ACC112 (cell line): Measurements from ENCODE around the gene C1orf50.

Experiments used
- H2AFZ ChIP-seq: fragments of 200-600 bp; sonication (generic); one replicate; pipeline ENCODE4 v1.6.0; 2017; ENCODE audit warnings: antibody characterized with exemption, low read length; ENCODE audit not compliant: unreplicated experiment
- H3K27ac ChIP-seq: fragments of 200-600 bp; sonication (generic); 2 replicates; pipeline ENCODE4 v1.5.1; 2014; ENCODE audit warnings: low read depth, mild to moderate bottlenecking, antibody characterized with exemption, low read length, moderate library complexity
- H3K27me3 ChIP-seq: fragments of 200-600 bp; sonication (generic); 2 replicates; pipeline ENCODE4 v1.6.1; 2014; ENCODE audit warnings: mild to moderate bottlenecking, antibody characterized with exemption, low read length, moderate library complexity, mixed read lengths; ENCODE audit not compliant: insufficient read depth
- H3K36me3 ChIP-seq: fragments of 200-600 bp; sonication (generic); 2 replicates; pipeline ENCODE4 v1.6.1; 2016; ENCODE audit warnings: mild to moderate bottlenecking, antibody characterized with exemption, low read length, moderate library complexity, mixed read lengths; ENCODE audit not compliant: insufficient read depth
- H3K4me1 ChIP-seq: fragments of 200-600 bp; sonication (generic); one replicate; pipeline ENCODE4 v1.6.1; 2016; ENCODE audit warnings: low read length, mixed read lengths; ENCODE audit not compliant: insufficient read depth, unreplicated experiment, control insufficient read depth
- H3K4me3 ChIP-seq: fragments of 200-600 bp; sonication (generic); 2 replicates; pipeline ENCODE4 v1.5.1; 2014; ENCODE audit warnings: mild to moderate bottlenecking, low read depth, low read length
- H3K79me2 ChIP-seq: fragments of 200-600 bp; sonication (generic); one replicate; pipeline ENCODE4 v1.6.0; 2016; ENCODE audit warnings: low read length; ENCODE audit not compliant: control insufficient read depth, unreplicated experiment, insufficient read depth

Gene C1orf50

GRCh38 chr1:42739753-42740700, 27.0 kb upstream of the C1orf50 start, which contains the start of gene CLDN19:
Gene CLDN19 (minus strand): TSS chr1:42740236. CDS start chr1:42740063, 173 bp downstream.
- Histone ChIP-seq H3K4me3 (no peak within 1 kb of the TSS), H3K27ac (no peak within 1 kb of the TSS), H3K79me2 (no peaks in the 10 kb centered on the region)

DNA sequence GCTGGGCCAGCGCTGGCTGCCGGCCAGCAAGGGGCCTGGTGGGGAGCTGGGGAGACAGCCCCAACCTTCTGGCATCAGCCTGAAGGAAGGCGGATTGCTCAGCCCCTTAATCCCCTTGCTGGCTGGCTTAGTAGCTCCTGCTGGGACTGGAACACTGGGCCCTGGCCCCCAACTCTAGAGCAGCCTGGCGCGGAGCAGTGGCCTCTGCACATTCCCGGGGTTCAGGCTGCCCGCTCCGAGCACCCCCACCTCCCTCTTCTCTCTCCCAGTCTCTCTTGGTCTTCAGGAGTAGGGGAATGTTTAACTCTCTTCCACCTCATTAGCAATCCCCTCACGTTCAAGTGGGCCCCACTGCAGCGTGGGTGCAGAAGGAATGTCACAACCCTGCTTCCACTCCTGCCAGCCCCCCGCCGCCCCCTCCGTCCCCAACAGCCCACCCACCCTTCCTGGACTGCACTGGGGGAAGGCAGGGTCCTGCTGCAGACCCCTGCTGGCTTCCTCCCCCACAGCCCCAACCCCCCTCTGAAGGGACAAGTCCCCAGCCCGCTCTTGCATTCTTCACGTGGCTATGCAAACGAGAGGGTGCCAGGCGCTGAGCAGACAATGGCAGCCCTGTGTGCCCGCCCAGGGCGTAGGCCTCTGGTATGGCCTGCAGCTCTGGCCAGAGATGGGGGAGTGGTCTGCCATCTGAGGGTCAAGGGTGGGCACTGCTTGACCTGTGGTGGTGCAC, 26.0 kb upstream of the C1orf50 start:
- no peaks in the 10 kb centered on the region for H3K36me3 ChIP-seq
- no peak overlapping the region for H3K27ac ChIP-seq
- H3K4me3 ChIP-seq, result no peak overlapping the region
- no peaks in the 10 kb centered on the region for H3K79me2 ChIP-seq
- no peaks in the 10 kb centered on the region for H3K4me1 ChIP-seq
- no peak overlapping the region for H2AFZ ChIP-seq
- H3K27me3 ChIP-seq, result no peaks in the 10 kb centered on the region

More at GRCh38 chr1:42739753-42740700, 27.0 kb upstream of the C1orf50 start, which contains the start of gene CLDN19:
- Histone ChIP-seq H3K27me3 (no peaks in the 10 kb centered on the region), H3K36me3 (no peaks in the 10 kb centered on the region), H2AFZ (no peak within 1 kb of the TSS), H3K4me1 (no peaks in the 10 kb centered on the region)

GRCh38 chr1:42741706-42742105, 25.3 kb upstream of the C1orf50 start:
- no peaks in the 10 kb centered on the region for H3K4me1 ChIP-seq
- H3K4me3 ChIP-seq, result no peak overlapping the region
- H2AFZ ChIP-seq, result no peak overlapping the region
- no peaks in the 10 kb centered on the region for H3K79me2 ChIP-seq
- H3K27ac ChIP-seq, result no peak overlapping the region
- no peaks in the 10 kb centered on the region for H3K27me3 ChIP-seq
- no peaks in the 10 kb centered on the region for H3K36me3 ChIP-seq

DNA sequence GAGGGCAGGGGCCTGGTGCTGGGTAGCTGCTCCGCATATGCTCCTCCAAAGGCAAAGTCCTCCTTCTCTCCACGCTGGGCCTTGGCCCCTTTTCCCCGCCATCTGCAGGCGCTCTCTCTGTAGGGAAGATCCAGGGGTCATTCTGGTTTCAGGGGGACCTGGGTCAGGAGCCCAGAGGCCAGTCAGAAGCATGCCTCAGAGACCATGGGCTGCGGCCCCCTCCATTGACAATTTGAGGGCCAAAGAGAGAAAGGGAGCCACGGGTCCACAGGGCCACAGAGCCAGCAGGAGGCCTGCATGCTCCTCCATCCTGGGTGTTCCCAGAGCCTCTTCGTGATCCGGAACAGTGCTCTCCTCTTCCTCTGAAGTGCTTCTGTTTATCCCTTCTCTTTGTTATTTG, 24.9 kb upstream of the C1orf50 start:
- no peaks in the 10 kb centered on the region for H3K36me3 ChIP-seq
- H3K4me1 ChIP-seq, result no peaks in the 10 kb centered on the region
- no peak overlapping the region for H2AFZ ChIP-seq
- H3K27me3 ChIP-seq, result no peaks in the 10 kb centered on the region
- H3K27ac ChIP-seq, result no peak overlapping the region
- H3K79me2 ChIP-seq, result no peaks in the 10 kb centered on the region
- no peak overlapping the region for H3K4me3 ChIP-seq

DNA sequence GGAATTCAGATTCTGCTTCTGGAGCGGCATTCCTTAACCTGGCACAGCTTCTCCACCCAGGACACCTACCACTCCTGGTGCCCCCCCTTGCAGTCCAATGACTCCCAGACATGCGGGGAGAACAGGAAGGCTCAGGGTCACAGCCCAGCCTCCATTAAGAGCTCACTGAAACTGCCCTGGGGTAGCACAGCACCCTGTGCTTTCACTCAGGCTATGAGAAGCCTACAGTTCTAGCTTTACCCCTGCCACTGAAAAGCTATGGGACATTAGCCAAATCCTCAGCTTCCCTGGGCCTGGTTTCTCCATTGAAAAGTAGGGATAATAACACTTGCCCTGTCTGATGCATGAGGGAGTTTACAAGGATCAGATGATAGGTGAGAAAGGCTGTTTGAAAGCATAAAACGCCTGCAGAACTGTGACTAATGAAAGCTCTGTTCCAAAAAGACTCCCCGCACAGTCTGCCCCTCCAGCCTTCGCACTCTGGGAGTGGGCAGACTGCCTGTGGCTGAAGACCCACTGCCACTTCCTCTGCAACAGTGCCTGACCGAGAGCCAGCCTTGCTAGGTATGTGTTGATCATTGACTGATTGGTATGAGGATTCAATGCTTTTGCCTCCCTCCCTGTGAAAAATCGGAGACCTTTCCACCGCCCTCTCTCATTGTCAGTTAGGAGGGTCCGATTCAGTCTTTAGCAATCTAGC, 24.3 kb upstream of the C1orf50 start:
- H3K79me2 ChIP-seq, result no peaks in the 10 kb centered on the region
- H2AFZ ChIP-seq, result no peak overlapping the region
- no peaks in the 10 kb centered on the region for H3K27me3 ChIP-seq
- no peak overlapping the region for H3K4me3 ChIP-seq
- H3K27ac ChIP-seq, result no peak overlapping the region
- H3K36me3 ChIP-seq, result no peaks in the 10 kb centered on the region
- no peaks in the 10 kb centered on the region for H3K4me1 ChIP-seq

DNA sequence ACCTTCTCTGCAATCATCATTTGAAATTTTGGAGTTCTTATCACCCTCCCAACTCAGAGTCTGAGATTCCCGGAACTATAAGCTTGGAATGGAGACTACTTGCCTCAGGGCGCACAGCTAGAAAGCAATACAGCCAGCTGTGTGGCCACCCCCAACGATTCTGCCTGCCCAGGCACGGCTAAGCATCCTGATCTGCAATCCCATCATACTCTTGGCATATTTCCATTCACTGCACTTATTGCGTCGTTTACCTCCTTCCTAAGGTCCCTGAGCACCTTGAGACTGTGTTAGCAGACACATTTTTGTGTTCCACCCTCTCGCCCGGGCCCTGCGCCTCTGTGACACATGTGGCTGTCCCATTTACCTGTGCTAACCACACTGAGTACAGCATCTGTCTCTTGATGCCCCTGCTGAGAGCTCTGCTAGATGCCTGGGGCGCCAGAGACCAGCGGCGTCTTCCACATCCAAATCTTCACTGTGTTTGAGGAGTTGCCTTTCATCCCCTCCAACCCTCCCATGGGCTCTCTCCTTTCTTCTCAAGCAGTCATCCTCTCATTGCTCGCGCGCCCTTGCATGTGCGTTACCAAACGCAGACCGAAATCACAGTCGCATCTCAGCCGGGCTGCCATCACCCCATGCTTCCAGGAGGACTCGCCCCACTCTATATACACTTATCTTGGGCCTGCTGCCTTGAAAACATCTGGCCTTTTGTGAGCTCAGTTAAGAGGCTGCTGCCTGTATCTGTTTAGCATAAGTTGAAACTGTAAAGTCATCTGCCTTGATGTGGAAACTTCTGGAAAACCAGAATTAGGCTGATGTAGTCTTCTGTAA, 23.5 kb upstream of the C1orf50 start:
- Histone ChIP-seq H3K27me3 (no peaks in the 10 kb centered on the region), H3K79me2 (no peaks in the 10 kb centered on the region), H3K27ac (no peak overlapping the region), H2AFZ (no peak overlapping the region), H3K36me3 (no peaks in the 10 kb centered on the region), H3K4me1 (no peaks in the 10 kb centered on the region), H3K4me3 (no peak overlapping the region)

DNA sequence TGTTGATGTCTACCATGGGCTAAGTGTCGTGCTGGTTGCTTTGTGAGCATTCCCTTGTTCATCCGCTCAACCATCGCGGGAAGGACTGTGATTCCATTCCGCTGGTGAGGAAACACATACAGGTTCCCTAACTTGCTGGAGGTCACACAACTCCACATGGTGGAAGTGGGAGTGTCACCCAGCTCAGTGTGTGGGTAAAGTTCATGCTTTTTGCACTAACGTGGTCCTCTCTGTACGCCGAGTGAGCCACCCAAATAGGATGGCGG, 23.0 kb upstream of the C1orf50 start:
- Histone ChIP-seq H2AFZ (no peak overlapping the region), H3K36me3 (no peaks in the 10 kb centered on the region), H3K27ac (no peak overlapping the region), H3K27me3 (no peaks in the 10 kb centered on the region), H3K4me1 (no peaks in the 10 kb centered on the region), H3K4me3 (no peak overlapping the region), H3K79me2 (no peaks in the 10 kb centered on the region)

- no peak overlapping the region for H3K27ac ChIP-seq
- H2AFZ ChIP-seq, result no peak overlapping the region
- H3K27me3 ChIP-seq, result no peaks in the 10 kb centered on the region
- H3K36me3 ChIP-seq, result no peaks in the 10 kb centered on the region
- no peaks in the 10 kb centered on the region for H3K79me2 ChIP-seq
- H3K4me1 ChIP-seq, result no peaks in the 10 kb centered on the region
- H3K4me3 ChIP-seq, result no peak overlapping the region
Measured at GRCh38 chr1:42745851-42746250, 21.2 kb upstream of the C1orf50 start.

DNA sequence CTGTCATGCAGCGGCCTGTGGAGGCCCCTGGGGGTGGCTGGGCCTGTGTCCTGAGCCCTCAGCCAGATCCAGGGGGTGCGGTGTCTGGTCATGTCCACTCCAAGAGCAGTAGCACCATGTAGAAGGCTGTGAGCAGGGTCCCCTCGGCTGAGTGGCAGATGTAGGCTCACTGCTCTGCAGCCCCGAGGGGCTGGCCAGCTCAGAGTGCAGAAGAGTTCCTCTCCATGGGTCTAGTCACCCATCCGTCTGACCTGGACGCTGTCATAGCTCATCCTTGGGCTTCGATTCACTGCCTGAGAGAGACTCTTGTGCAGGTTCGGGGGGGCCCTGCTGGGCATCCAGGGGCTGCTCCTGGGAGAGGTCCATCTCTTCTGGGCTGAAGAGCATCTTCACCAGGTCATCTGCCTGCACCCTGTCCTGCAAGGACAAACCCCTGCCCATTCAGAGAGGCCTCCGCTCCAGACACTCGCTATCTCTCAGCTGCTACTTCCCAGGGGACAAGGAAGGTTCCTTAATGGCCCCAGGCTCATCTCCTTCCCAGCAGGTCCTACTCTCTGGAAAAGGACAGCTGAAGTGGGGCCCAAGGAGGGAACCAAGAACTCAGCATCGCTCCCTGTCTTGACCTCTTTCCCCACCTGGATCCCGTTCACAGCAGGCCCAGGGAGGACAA, 20.5 kb upstream of the C1orf50 start:
- H3K79me2 ChIP-seq, result no peaks in the 10 kb centered on the region
- H3K27me3 ChIP-seq, result no peaks in the 10 kb centered on the region
- no peak overlapping the region for H3K27ac ChIP-seq
- no peak overlapping the region for H3K4me3 ChIP-seq
- 0 out of 2 replicates have a peak, but pooled peaks cover under 1% of the 10 kb centered on the region for H3K36me3 ChIP-seq
- no peak overlapping the region for H2AFZ ChIP-seq
- H3K4me1 ChIP-seq, result no peaks in the 10 kb centered on the region
